ENCODE results near the gene ARNT2. TPM values are rescaled to one million over a fixed set of nuclear protein-coding genes. Genes with fewer than 3 reads are reported as not detected.
"Not testable (repeated sequence)": the region's sequence is repeated elsewhere in the genome, so short reads cannot be mapped to it uniquely, and the experiment has no call there.

ARNT2 gene
- total RNA-seq, 1 donor from 2014 or later, result 35.7 TPM

GRCh38 chr15:80386151-80386550, 18.0 kb upstream of the ARNT2 start:
- no peak for TF ChIP-seq CTCF (IDR thresholded peaks at IDR 0.05; ENCODE audit: partially characterized antibody, unreplicated experiment)
- no peaks in the 10 kb centered on the region for H3K27me3 Mint-ChIP-seq (ENCODE audit: unreplicated experiment)
- H3K4me3 Mint-ChIP-seq (ENCODE audit: unreplicated experiment), result no peak overlapping the region
- no peak overlapping the region for H3K27ac Mint-ChIP-seq (ENCODE audit: unreplicated experiment)
- no peak for DNase-seq
- no peaks in the 10 kb centered on the region for H3K36me3 Mint-ChIP-seq (ENCODE audit: unreplicated experiment)
- no peaks in the 10 kb centered on the region for H3K9me3 Mint-ChIP-seq (ENCODE audit: unreplicated experiment)
- peaks cover 4% of the 10 kb centered on the region for H3K4me1 Mint-ChIP-seq (ENCODE audit: low read depth, unreplicated experiment)

GRCh38 chr15:80388326-80388725, 15.9 kb upstream of the ARNT2 start:
- H3K27ac Mint-ChIP-seq (ENCODE audit: unreplicated experiment), result no peak overlapping the region
- H3K4me3 Mint-ChIP-seq (ENCODE audit: unreplicated experiment), result no peak overlapping the region
- H3K36me3 Mint-ChIP-seq (ENCODE audit: unreplicated experiment), result no peaks in the 10 kb centered on the region
- H3K9me3 Mint-ChIP-seq (ENCODE audit: unreplicated experiment), result no peaks in the 10 kb centered on the region
- no peaks in the 10 kb centered on the region for H3K27me3 Mint-ChIP-seq (ENCODE audit: unreplicated experiment)
- TF ChIP-seq CTCF (IDR thresholded peaks at IDR 0.05; ENCODE audit: partially characterized antibody, unreplicated experiment), result no peak
- no peak for DNase-seq
- peaks cover 4% of the 10 kb centered on the region for H3K4me1 Mint-ChIP-seq (ENCODE audit: low read depth, unreplicated experiment)

- Mint-ChIP-seq H3K27me3 (ENCODE audit: unreplicated experiment) (no peaks in the 10 kb centered on the region), H3K4me3 (ENCODE audit: unreplicated experiment) (no peak overlapping the region), H3K36me3 (ENCODE audit: unreplicated experiment) (no peaks in the 10 kb centered on the region), H3K4me1 (ENCODE audit: low read depth, unreplicated experiment) (peaks cover 1% of the 10 kb centered on the region), H3K9me3 (ENCODE audit: unreplicated experiment) (no peaks in the 10 kb centered on the region), H3K27ac (ENCODE audit: unreplicated experiment) (no peak overlapping the region)
- no peak for TF ChIP-seq CTCF (IDR thresholded peaks at IDR 0.05; ENCODE audit: partially characterized antibody, unreplicated experiment)
- DNase-seq, result no peak
Measured at GRCh38 chr15:80389370-80389769, 14.8 kb upstream of the ARNT2 start.

GRCh38 chr15:80390942-80391341, 13.2 kb upstream of the ARNT2 start:
- H3K27ac Mint-ChIP-seq (ENCODE audit: unreplicated experiment); H3K27me3 Mint-ChIP-seq (ENCODE audit: unreplicated experiment); H3K4me1 Mint-ChIP-seq (ENCODE audit: low read depth, unreplicated experiment); DNase-seq; H3K9me3 Mint-ChIP-seq (ENCODE audit: unreplicated experiment); H3K4me3 Mint-ChIP-seq (ENCODE audit: unreplicated experiment); H3K36me3 Mint-ChIP-seq (ENCODE audit: unreplicated experiment): not testable (repeated sequence)

- Mint-ChIP-seq H3K4me3 (ENCODE audit: unreplicated experiment) (no peak overlapping the region), H3K27me3 (ENCODE audit: unreplicated experiment) (no peaks in the 10 kb centered on the region), H3K4me1 (ENCODE audit: low read depth, unreplicated experiment) (no peaks in the 10 kb centered on the region), H3K27ac (ENCODE audit: unreplicated experiment) (no peak overlapping the region), H3K36me3 (ENCODE audit: unreplicated experiment) (peaks cover 6% of the 10 kb centered on the region), H3K9me3 (ENCODE audit: unreplicated experiment) (no peaks in the 10 kb centered on the region)
- no peak for DNase-seq
- no peak for TF ChIP-seq CTCF (IDR thresholded peaks at IDR 0.05; ENCODE audit: partially characterized antibody, unreplicated experiment)
Measured at GRCh38 chr15:80395616-80396015, 8.6 kb upstream of the ARNT2 start.

GRCh38 chr15:80396096-80396495, 8.1 kb upstream of the ARNT2 start:
- no peaks in the 10 kb centered on the region for H3K27me3 Mint-ChIP-seq (ENCODE audit: unreplicated experiment)
- TF ChIP-seq CTCF (IDR thresholded peaks at IDR 0.05; ENCODE audit: partially characterized antibody, unreplicated experiment), result no peak
- no peak overlapping the region for H3K27ac Mint-ChIP-seq (ENCODE audit: unreplicated experiment)
- H3K4me3 Mint-ChIP-seq (ENCODE audit: unreplicated experiment), result no peak overlapping the region
- no peaks in the 10 kb centered on the region for H3K9me3 Mint-ChIP-seq (ENCODE audit: unreplicated experiment)
- peaks cover 6% of the 10 kb centered on the region for H3K36me3 Mint-ChIP-seq (ENCODE audit: unreplicated experiment)
- DNase-seq, result no peak
- no peaks in the 10 kb centered on the region for H3K4me1 Mint-ChIP-seq (ENCODE audit: low read depth, unreplicated experiment)
